Esophagus squamous epithelium (tissue), 5 donors: ENCODE data around the gene GCLM. TPM values are rescaled to one million over a fixed set of nuclear protein-coding genes. Genes with fewer than 3 reads are reported as not detected.
A peak's percentile ranks its signal among the peaks of the same experiment; 100 is the strongest.

Experiments
- DNase-seq: peaks from one replicate; lab custom pipeline; 2025; lab: John Stamatoyannopoulos, UW
- H3K27ac ChIP-seq, 4 donors: fragments of 200-600 bp; sonication (generic); one replicate each; pipeline ENCODE4 v1.5.1; 2016 to 2019; ENCODE audit warnings: mild to moderate bottlenecking in 1 of 4
- H3K27me3 ChIP-seq, 4 donors: fragments of 200-600 bp; sonication (generic); 1 replicate in 3 of 4; 2 replicates in 1 of 4; pipeline versions ENCODE4 v1.5.1 to v1.6.0; 2017 to 2021; ENCODE audit warnings: antibody characterized with exemption in 1 of 4
- H3K36me3 ChIP-seq, 3 donors: fragments of 200-600 bp; sonication (generic); one replicate each; pipeline ENCODE4 v1.5.1; 2016 to 2019
- H3K4me1 ChIP-seq, 3 donors: fragments of 200-600 bp; sonication (generic); one replicate each; pipeline ENCODE4 v1.5.1; 2017 to 2019
- H3K4me3 ChIP-seq, 4 donors: fragments of 200-600 bp; sonication (generic); 1 replicate in 3 of 4; 2 replicates in 1 of 4; pipeline ENCODE4 v1.5.1; 2016 to 2019; ENCODE audit warnings: mild to moderate bottlenecking in 2 of 4, moderate library complexity in 1 of 4
- H3K9me3 ChIP-seq, 3 donors: fragments of 200-600 bp; sonication (generic); one replicate each; pipeline ENCODE4 v1.5.1; 2016 to 2019
- CTCF ChIP-seq, 6 experiments: fragments of 450-650 bp in 4 of 6; fragments of 200-600 bp in 2 of 6; sonication (generic) in 2 of 6; IDR thresholded peaks; one replicate each; pipeline ENCODE4 v1.5.1; 2016 to 2019; ENCODE audit warnings: antibody characterized with exemption in 6 of 6, mild to moderate bottlenecking in 4 of 6, moderate library complexity in 4 of 6
- POLR2A ChIP-seq, 4 donors: fragments of 450-650 bp; IDR thresholded peaks; one replicate each; pipeline ENCODE4 v1.6.1; 2017; ENCODE audit warnings: antibody characterized with exemption in 4 of 4, mild to moderate bottlenecking in 4 of 4, moderate library complexity in 3 of 4
- WGBS, 2 donors: methylation state at CpG; one replicate each; pipeline ENCODE4 v1.1.5; 2018; 5-methylcytosine and 5-hydroxymethylcytosine counted together
- intact Hi-C: fragments of 100-400 bp; cut with DNase I; formaldehyde crosslinking; loops from one replicate; pipeline ENCODE4 v1.15.0; 2022
- total RNA-seq, 4 donors: library from RNA; depleted of rRNA; stranded (reverse); fragments of >200 nt; gene quantifications; one replicate each; pipeline ENCODE4 v1.1.0, GENCODE V29; 2016
- donor health status: DM: yes; HTN: yes; CAD: no.

GCLM gene
- total RNA-seq, 4 donors from 2014 or later = 9.3 to 27.0 (median 20.5) TPM

- Histone ChIP-seq H3K27ac (peak overlapping the region; percentile 96 to 99 (median 98)), H3K27me3 (no peaks in the 10 kb centered on the region), H3K4me1 (peaks cover 7 to 33% (median 15%) of the 10 kb centered on the region in 3 donors), H3K36me3 (peaks cover 0 to 2% (median 0%) of the 10 kb centered on the region in 3 donors), H3K9me3 (no peaks in the 10 kb centered on the region), H3K4me3 (peak overlapping the region; percentile 68 to 89 (median 77))
- intact Hi-C loops = no loop called here
- TF ChIP-seq CTCF (IDR thresholded peaks at IDR 0.05) = peak in 2 of 6 experiments; percentile 8
- TF ChIP-seq POLR2A (IDR thresholded peaks at IDR 0.05) = peak in 2 of 4 donors; percentile 56 to 63
- DNase-seq = peak; percentile 56
- 0% methylated on average over 24 to 38 of the region's 86 CpGs for WGBS, 2 donors
These were observed 62.0 kb downstream of the GCLM start for GRCh38 chr1:93846992-93847810.

- Histone ChIP-seq H3K27me3 (no peaks in the 10 kb centered on the region), H3K36me3 (peaks cover 0 to 8% (median 0%) of the 10 kb centered on the region in 3 donors), H3K4me3 (peak overlapping the region; percentile 68 to 89 (median 77)), H3K9me3 (no peaks in the 10 kb centered on the region), H3K27ac (peak overlapping the region; percentile 96 to 99 (median 98)), H3K4me1 (peaks cover 7 to 33% (median 15%) of the 10 kb centered on the region in 3 donors)
- peak; percentile 48 for DNase-seq
- intact Hi-C loops = no loop called here
- TF ChIP-seq CTCF (IDR thresholded peaks at IDR 0.05) (peak in 4 of 6 experiments; percentile 32 to 52 (median 38)), POLR2A (IDR thresholded peaks at IDR 0.05) (peak in 3 of 4 donors; percentile 3 to 81 (median 70))
- WGBS, 2 donors = 0 to 1% methylated on average over 3 to 27 of the region's 94 CpGs
These were observed 62.8 kb downstream of the GCLM start for GRCh38 chr1:93846206-93846991.

GRCh38 chr1:93845538-93846205 lies 63.6 kb downstream of the GCLM start:
- Histone ChIP-seq H3K4me1 (peaks cover 7 to 33% (median 15%) of the 10 kb centered on the region in 3 donors), H3K36me3 (peaks cover 0 to 8% (median 0%) of the 10 kb centered on the region in 3 donors), H3K27ac (peak overlapping the region; percentile 96 to 99 (median 98)), H3K9me3 (no peaks in the 10 kb centered on the region), H3K27me3 (no peaks in the 10 kb centered on the region), H3K4me3 (peak overlapping the region; percentile 68 to 89 (median 77))
- DNase-seq = no peak
- TF ChIP-seq CTCF (IDR thresholded peaks at IDR 0.05) (no peak), POLR2A (IDR thresholded peaks at IDR 0.05) (no peak)
- 10 to 11% methylated on average over 15 to 16 of the region's 16 CpGs for WGBS, 2 donors
- intact Hi-C loops = no loop called here

- H3K4me1 ChIP-seq = peaks cover 7 to 41% (median 15%) of the 10 kb centered on the region in 3 donors
- no peaks in the 10 kb centered on the region for H3K9me3 ChIP-seq
- no peak for DNase-seq
- intact Hi-C loops = no loop called here
- TF ChIP-seq CTCF (IDR thresholded peaks at IDR 0.05) = peak; percentile 27 to 80 (median 70)
- no peak for TF ChIP-seq POLR2A (IDR thresholded peaks at IDR 0.05)
- peaks cover 0 to 8% (median 0%) of the 10 kb centered on the region in 3 donors for H3K36me3 ChIP-seq
- H3K27me3 ChIP-seq = no peaks in the 10 kb centered on the region
- 41% methylated on average over 8 of the region's 8 CpGs for WGBS, 2 donors
- peak overlapping the region in 2 of 4 donors; percentile 98 to 99 for H3K27ac ChIP-seq
- H3K4me3 ChIP-seq = no peak overlapping the region
These were observed 64.8 kb downstream of the GCLM start for GRCh38 chr1:93844262-93845045.
